ENCODE results near the gene PLA2G6. TPM values are rescaled to one million over a fixed set of nuclear protein-coding genes. Genes with fewer than 3 reads are reported as not detected.

Gene PLA2G6
- total and polyA plus RNA-seq, 9 of the 15 experiments (the other 6 are each of a cell fraction or from before 2014, with no cell fraction given), result 0.11 to 12.2 (median 9.7) TPM

DNA sequence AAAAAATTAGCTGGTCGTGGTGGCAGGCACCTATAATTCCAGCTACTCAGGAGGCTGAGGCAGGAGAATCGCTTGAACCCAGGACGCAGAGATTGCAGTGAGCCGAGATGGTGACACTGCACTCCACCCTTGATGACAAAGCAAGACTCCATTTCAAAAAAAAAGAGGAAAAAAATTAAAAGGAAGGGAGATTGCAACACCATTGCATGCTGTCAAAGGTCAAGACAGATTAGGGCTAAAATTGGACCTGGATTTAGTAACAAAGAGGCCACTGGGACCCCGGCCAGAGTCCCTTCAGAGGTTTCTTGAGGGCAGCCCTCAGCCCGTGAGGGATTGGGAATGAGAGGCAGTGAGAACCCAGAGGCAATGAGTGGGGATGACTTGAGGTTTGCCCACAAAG, 11.9 kb upstream of the PLA2G6 start (continued):
- TF ChIP-seq, protein P1, sequence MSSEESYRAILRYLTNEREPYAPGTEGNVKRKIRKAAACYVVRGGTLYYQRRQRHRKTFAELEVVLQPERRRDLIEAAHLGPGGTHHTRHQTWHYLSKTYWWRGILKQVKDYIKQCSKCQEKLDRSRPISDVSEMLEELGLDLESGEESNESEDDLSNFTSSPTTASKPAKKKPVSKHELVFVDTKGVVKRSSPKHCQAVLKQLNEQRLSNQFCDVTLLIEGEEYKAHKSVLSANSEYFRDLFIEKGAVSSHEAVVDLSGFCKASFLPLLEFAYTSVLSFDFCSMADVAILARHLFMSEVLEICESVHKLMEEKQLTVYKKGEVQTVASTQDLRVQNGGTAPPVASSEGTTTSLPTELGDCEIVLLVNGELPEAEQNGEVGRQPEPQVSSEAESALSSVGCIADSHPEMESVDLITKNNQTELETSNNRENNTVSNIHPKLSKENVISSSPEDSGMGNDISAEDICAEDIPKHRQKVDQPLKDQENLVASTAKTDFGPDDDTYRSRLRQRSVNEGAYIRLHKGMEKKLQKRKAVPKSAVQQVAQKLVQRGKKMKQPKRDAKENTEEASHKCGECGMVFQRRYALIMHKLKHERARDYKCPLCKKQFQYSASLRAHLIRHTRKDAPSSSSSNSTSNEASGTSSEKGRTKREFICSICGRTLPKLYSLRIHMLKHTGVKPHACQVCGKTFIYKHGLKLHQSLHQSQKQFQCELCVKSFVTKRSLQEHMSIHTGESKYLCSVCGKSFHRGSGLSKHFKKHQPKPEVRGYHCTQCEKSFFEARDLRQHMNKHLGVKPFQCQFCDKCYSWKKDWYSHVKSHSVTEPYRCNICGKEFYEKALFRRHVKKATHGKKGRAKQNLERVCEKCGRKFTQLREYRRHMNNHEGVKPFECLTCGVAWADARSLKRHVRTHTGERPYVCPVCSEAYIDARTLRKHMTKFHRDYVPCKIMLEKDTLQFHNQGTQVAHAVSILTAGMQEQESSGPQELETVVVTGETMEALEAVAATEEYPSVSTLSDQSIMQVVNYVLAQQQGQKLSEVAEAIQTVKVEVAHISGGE (CRISPR knock-in tag; IDR thresholded peaks at IDR 0.05), result no peak
- TF ChIP-seq, protein P2, sequence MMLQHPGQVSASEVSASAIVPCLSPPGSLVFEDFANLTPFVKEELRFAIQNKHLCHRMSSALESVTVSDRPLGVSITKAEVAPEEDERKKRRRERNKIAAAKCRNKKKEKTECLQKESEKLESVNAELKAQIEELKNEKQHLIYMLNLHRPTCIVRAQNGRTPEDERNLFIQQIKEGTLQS (IDR thresholded peaks at IDR 0.05), result peak; percentile 68
- TF ChIP-seq, protein P2 (CRISPR knock-in tag; conservative IDR thresholded peaks at IDR 0.05), result no peak
- TF ChIP-seq HDAC2 (IDR thresholded peaks at IDR 0.05) (peak; percentile 44; the same call in 1 of the 2 replicates), ASH1L (IDR thresholded peaks at IDR 0.05; ENCODE audit: borderline replicate concordance, low read depth, partially characterized antibody) (no peak), BCOR (IDR thresholded peaks at IDR 0.05) (peak; percentile 58), NR2C1 (IDR thresholded peaks at IDR 0.05) (peak; percentile 83), NR2C1 (tag; IDR thresholded peaks at IDR 0.05) (peak; percentile 91), RFX5 (IDR thresholded peaks at IDR 0.05; ENCODE audit: low read depth, low read length) (no peak), ZNF766 (CRISPR knock-in tag; conservative IDR thresholded peaks at IDR 0.05) (peak; percentile 97), ZNF408 (CRISPR knock-in tag; IDR thresholded peaks at IDR 0.05; ENCODE audit: low read depth) (no peak), TBL1XR1 (IDR thresholded peaks at IDR 0.05; ENCODE audit: low read length in 2 of 2) (0 out of 4 replicates have a peak, but pooled peaks of 1 of the 2 experiments have one; percentile 41), SMARCE1 (IDR thresholded peaks at IDR 0.05) (peak; percentile 66; the same call in 1 of the 2 replicates), ZNF717 (CRISPR knock-in tag; IDR thresholded peaks at IDR 0.05) (no peak), RBBP5 (IDR thresholded peaks at IDR 0.05; ENCODE audit: borderline replicate concordance, insufficient read depth, low read length, poor library complexity, severe bottlenecking) (no peak), DACH1 (IDR thresholded peaks at IDR 0.05; ENCODE audit: partially characterized antibody) (no peak), NCOA2 (IDR thresholded peaks at IDR 0.05; ENCODE audit: partially characterized antibody in 2 of 2) (no peak), ARID1B (IDR thresholded peaks at IDR 0.05) (peak; percentile 60; the same call in 1 of the 2 replicates), GATAD2A (IDR thresholded peaks at IDR 0.05) (no peak), ZNF197 (CRISPR knock-in tag; IDR thresholded peaks at IDR 0.05; ENCODE audit: low read depth) (no peak), DPF2 (IDR thresholded peaks at IDR 0.05) (peak; percentile 78)
- TF ChIP-seq, protein P3, sequence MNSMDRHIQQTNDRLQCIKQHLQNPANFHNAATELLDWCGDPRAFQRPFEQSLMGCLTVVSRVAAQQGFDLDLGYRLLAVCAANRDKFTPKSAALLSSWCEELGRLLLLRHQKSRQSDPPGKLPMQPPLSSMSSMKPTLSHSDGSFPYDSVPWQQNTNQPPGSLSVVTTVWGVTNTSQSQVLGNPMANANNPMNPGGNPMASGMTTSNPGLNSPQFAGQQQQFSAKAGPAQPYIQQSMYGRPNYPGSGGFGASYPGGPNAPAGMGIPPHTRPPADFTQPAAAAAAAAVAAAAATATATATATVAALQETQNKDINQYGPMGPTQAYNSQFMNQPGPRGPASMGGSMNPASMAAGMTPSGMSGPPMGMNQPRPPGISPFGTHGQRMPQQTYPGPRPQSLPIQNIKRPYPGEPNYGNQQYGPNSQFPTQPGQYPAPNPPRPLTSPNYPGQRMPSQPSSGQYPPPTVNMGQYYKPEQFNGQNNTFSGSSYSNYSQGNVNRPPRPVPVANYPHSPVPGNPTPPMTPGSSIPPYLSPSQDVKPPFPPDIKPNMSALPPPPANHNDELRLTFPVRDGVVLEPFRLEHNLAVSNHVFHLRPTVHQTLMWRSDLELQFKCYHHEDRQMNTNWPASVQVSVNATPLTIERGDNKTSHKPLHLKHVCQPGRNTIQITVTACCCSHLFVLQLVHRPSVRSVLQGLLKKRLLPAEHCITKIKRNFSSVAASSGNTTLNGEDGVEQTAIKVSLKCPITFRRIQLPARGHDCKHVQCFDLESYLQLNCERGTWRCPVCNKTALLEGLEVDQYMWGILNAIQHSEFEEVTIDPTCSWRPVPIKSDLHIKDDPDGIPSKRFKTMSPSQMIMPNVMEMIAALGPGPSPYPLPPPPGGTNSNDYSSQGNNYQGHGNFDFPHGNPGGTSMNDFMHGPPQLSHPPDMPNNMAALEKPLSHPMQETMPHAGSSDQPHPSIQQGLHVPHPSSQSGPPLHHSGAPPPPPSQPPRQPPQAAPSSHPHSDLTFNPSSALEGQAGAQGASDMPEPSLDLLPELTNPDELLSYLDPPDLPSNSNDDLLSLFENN (IDR thresholded peaks at IDR 0.05; ENCODE audit: low read depth in 2 of 2, low read length in 2 of 2), result no peak

Measured in K562 (cell line).